HG02870 (cell line): ENCODE results near the gene ABCC2.
"Not testable (repeated sequence)": the region's sequence is repeated elsewhere in the genome, so short reads cannot be mapped to it uniquely, and the experiment has no call there.

Source experiments
- ATAC-seq: cut with Tn5 transposase; IDR thresholded peaks from one replicate; pipeline ENCODE4 v1.9.1; 2021; ENCODE audit warnings: mild to moderate bottlenecking, moderate library complexity; ENCODE audit not compliant: unreplicated experiment

The ABCC2 gene

GRCh38 chr10:99851825-99852224 lies 69.4 kb downstream of the ABCC2 start:
- ATAC-seq: no peak

- ATAC-seq: no peak
Measured at GRCh38 chr10:99852481-99853213, 70.2 kb downstream of the ABCC2 start.

GRCh38 chr10:99853655-99854054 lies 71.2 kb downstream of the ABCC2 start:
- no peak for ATAC-seq

DNA sequence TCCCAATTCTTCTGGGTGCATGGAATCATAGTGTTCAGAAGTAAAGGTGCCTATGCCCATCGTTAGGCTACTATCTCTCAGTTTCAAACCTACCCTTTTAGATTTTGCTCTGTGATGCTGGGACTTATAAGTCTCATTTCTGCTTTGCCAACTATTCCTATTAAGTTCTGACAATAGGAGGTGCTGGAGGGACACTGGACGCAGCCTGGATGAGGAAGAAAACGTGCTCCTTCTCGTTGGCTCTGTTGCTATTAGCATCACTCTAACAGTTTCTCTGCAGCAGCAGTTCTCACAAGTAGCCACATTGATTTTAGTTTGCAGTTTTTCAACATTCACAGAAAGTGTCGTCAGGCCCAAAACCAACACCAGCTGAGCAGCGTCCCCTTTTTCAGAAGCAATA lies 72.4 kb downstream of the ABCC2 start:
- ATAC-seq: no peak

GRCh38 chr10:99855479-99856071 lies 73.1 kb downstream of the ABCC2 start:
- ATAC-seq: no peak

DNA sequence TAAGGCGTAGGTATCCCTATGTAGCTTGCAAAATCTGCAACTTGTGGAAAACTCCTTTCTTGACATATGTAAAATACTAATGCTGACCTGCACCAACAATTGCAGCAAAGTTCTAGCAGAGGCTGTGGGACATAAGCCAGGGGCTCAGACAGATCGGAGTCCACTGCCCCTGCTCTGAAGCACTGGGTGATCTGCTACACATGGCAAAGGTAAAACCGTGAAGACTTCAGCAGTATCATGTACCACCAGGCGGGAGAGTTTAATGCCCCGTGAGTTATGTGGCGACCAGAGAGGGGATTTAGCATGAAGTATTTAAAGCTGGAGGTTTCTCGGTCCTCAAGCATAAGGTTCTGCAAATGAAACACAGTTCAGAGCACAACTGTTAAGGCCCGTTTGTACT lies 76.4 kb downstream of the ABCC2 start:
- no peak for ATAC-seq

DNA sequence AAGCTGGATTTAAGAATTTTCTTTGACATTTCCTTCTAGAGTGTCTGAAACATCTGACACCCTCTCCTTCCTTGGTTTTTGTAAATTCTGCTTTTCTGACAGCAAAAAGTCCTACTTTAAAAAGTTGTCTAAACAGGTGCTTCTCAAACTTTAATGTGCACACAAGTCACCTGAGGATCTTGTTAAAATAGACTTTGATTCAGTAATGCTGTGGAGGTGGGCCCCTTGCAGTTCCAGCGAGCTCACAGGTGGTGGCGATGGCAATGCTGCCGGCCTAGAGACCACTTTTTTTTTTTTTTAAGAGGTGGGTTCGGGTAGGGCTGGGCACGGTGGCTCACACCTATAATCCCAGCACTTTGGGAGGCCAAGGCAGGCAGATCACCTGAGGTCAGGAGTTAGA lies 77.1 kb downstream of the ABCC2 start:
- no peak for ATAC-seq

GRCh38 chr10:99860466-99860865 lies 78.0 kb downstream of the ABCC2 start:
- ATAC-seq: no peak

GRCh38 chr10:99863535-99864240 lies 81.2 kb downstream of the ABCC2 start:
- not testable (repeated sequence) for ATAC-seq

GRCh38 chr10:99867250-99867649 lies 84.8 kb downstream of the ABCC2 start:
- not testable (repeated sequence) for ATAC-seq

- ATAC-seq: no peak
Measured at GRCh38 chr10:99869581-99870122, 87.2 kb downstream of the ABCC2 start.

GRCh38 chr10:99870123-99870730 lies 87.8 kb downstream of the ABCC2 start:
- ATAC-seq: peak; percentile 61

GRCh38 chr10:99872367-99873162 lies 90.1 kb downstream of the ABCC2 start:
- no peak for ATAC-seq

GRCh38 chr10:99873846-99874245 lies 91.4 kb downstream of the ABCC2 start:
- ATAC-seq: no peak

- ATAC-seq: no peak
Measured at GRCh38 chr10:99874341-99875085, 92.1 kb downstream of the ABCC2 start.

- no peak for ATAC-seq
Measured at GRCh38 chr10:99875473-99875872, 93.0 kb downstream of the ABCC2 start.

DNA sequence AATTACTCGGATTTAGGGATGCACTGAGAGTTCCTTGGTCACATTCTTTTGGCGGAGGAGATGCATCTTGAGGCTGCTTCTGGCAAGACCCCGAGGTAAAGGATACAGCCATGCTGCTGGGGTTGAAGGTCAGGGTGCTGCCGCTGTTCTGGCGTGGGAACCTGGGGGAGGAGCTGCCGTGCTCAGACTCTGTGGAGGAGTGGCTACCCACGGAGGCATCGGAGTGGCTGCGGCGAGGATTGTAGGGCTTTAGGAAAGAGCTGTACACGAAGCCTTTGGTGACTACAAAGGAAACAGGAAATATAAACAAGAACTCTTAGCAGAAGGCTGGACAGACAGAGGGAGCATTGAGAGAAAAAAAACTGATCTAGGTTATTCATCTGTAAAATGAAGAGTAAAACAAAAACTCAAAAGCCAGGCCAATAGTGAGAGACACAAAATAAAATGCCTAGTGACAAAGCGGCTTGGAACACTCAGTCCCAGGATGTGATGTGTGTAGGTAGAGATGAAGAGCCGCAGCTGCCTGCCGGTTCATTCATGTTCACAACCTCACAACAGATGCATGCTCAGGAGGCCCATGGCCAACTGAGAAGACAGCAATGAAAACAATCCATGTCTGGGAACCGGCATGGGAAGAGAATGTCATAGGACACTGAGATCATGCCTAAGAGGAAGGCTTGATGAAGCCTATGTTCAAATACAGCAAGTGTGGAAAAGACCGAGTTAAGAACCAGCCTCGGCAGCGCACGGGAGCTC lies 97.8 kb downstream of the ABCC2 start:
- no peak for ATAC-seq

GRCh38 chr10:99881371-99881770 lies 98.9 kb downstream of the ABCC2 start:
- no peak for ATAC-seq

DNA sequence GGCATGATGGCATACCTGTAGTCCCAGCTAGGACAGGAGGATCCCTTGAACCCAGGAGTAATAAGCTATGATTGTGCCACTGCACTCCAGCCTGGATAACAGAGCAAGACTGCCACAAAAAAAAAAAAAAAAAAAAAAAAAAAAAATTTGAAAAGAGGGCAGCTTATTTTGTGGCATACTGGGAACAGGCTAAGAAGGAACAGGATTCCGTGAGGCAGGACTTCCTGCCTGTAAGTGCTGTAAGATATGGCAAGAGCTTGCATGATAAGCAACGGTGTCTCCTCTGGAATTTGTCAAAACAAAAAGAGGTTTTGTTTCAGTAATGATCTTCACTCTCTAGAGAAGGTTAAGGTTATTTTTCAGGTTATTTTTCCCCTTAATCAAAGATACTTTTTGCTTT lies 101.1 kb downstream of the ABCC2 start:
- ATAC-seq: no peak
